ENCODE results near the gene PREB. TPM values are rescaled to one million over a fixed set of nuclear protein-coding genes. Genes with fewer than 3 reads are reported as not detected.
"Not testable (repeated sequence)": the region's sequence is repeated elsewhere in the genome, so short reads cannot be mapped to it uniquely, and the experiment has no call there.

PREB gene
- total and polyA plus RNA-seq, 2 of the 13 experiments (the other 11 are each of a cell fraction or from before 2014, with no cell fraction given) = 112 to 192 TPM

- DNase-seq (ENCODE audit: low spot score); H3K36me3 ChIP-seq (replicated peaks in 1 of 2; ENCODE audit: control insufficient read depth in 1 of 2, insufficient read depth in 2 of 2, low read length in 2 of 2); H3K9me3 ChIP-seq (ENCODE audit: low read length); H2AFZ ChIP-seq (ENCODE audit: low read length); FAIRE-seq; H3K4me2 ChIP-seq (ENCODE audit: low read depth, low read length); BruUV-seq (replicated peaks); H3K27me3 ChIP-seq (ENCODE audit: control insufficient read depth in 1 of 2, insufficient read depth in 2 of 2, low read length in 2 of 2); ATAC-seq; H3K9ac ChIP-seq (ENCODE audit: insufficient read depth, low read depth, low read length); intact Hi-C loops (cut with micrococcal nuclease; ENCODE audit: unreplicated experiment); CTCF ChIA-PET (ENCODE audit: low intra/inter-chr PET ratio, low total read pairs); H3K27ac ChIP-seq (ENCODE audit: extremely low read length, insufficient read depth, low read length); H3K4me3 ChIP-seq (replicated peaks in 1 of 3; ENCODE audit: insufficient read depth in 1 of 3, low read depth in 2 of 3, low read length in 3 of 3); H3K79me2 ChIP-seq (ENCODE audit: insufficient read depth, low read length); in situ Hi-C loops (cut with HindIII; ENCODE audit: extremely low pct_ligation_motif_present, low pct_unique_long_range_greater_than_20kb); H4K20me1 ChIP-seq (ENCODE audit: insufficient read depth, low read length): not testable (repeated sequence)
- peaks cover 13% of the 10 kb centered on the region; the same call in 1 of the 2 replicates for H3K4me1 ChIP-seq (ENCODE audit: insufficient read depth, low read length)
- POLR2A ChIA-PET = interaction anchor here (1.1 to 1.5 kb wide), 3 partner anchors 15 to 23 kb away, joined by 3 read pairs; no protein-coding TSS in a partner anchor
- 86% methylated on average over 24 of the region's 24 CpGs for WGBS (ENCODE audit: low lambda C conversion rate)
- peak; percentile 65 for TF ChIP-seq NFYB (CRISPR knock-in tag; IDR thresholded peaks at IDR 0.05)
- TF ChIP-seq NFYC (CRISPR knock-in tag; IDR thresholded peaks at IDR 0.05) = 0 out of 2 replicates have a peak, but pooled peaks have one; percentile 53
Observed at GRCh38 chr2:27110603-27111352, 23.7 kb downstream of the PREB start.

GRCh38 chr2:27109083-27109482 is 25.4 kb downstream of the PREB start:
- H3K36me3 ChIP-seq (replicated peaks in 1 of 2; ENCODE audit: control insufficient read depth in 1 of 2, insufficient read depth in 2 of 2, low read length in 2 of 2) = no peaks in the 10 kb centered on the region
- no peak overlapping the region for H2AFZ ChIP-seq (ENCODE audit: low read length)
- intact Hi-C loops (cut with micrococcal nuclease; ENCODE audit: unreplicated experiment) (no loop called here), in situ Hi-C loops (cut with HindIII; ENCODE audit: extremely low pct_ligation_motif_present, low pct_unique_long_range_greater_than_20kb) (no loop called here)
- no peaks in the 10 kb centered on the region for H3K4me1 ChIP-seq (ENCODE audit: insufficient read depth, low read length)
- 87% methylated on average over 3 of the region's 3 CpGs for WGBS (ENCODE audit: low lambda C conversion rate)
- H4K20me1 ChIP-seq (ENCODE audit: insufficient read depth, low read length) = no peaks in the 10 kb centered on the region
- no peak overlapping the region for H3K9ac ChIP-seq (ENCODE audit: insufficient read depth, low read depth, low read length)
- no peaks in the 10 kb centered on the region for H3K79me2 ChIP-seq (ENCODE audit: insufficient read depth, low read length)
- ChIA-PET CTCF (ENCODE audit: low intra/inter-chr PET ratio, low total read pairs) (no interaction called here), POLR2A (no interaction called here)
- H3K4me3 ChIP-seq (replicated peaks in 1 of 3; ENCODE audit: insufficient read depth in 1 of 3, low read depth in 2 of 3, low read length in 3 of 3) = no peak overlapping the region
- H3K4me2 ChIP-seq (ENCODE audit: low read depth, low read length) = no peak overlapping the region
- ATAC-seq = no peak
- no peak for FAIRE-seq
- no peak overlapping the region for H3K27ac ChIP-seq (ENCODE audit: extremely low read length, insufficient read depth, low read length)
- no TSS peak for BruUV-seq (replicated peaks)
- no peak for DNase-seq (ENCODE audit: low spot score)
- no peaks in the 10 kb centered on the region for H3K9me3 ChIP-seq (ENCODE audit: low read length)
- no peaks in the 10 kb centered on the region for H3K27me3 ChIP-seq (ENCODE audit: control insufficient read depth in 1 of 2, insufficient read depth in 2 of 2, low read length in 2 of 2)
- TF ChIP-seq TBX3 (IDR thresholded peaks at IDR 0.05; ENCODE audit: borderline replicate concordance) (no peak), ATM (IDR thresholded peaks at IDR 0.05; ENCODE audit: borderline replicate concordance) (no peak), ZNF530 (CRISPR knock-in tag; IDR thresholded peaks at IDR 0.05; ENCODE audit: low read depth) (no peak), ZBTB46 (CRISPR knock-in tag; IDR thresholded peaks at IDR 0.05; ENCODE audit: borderline replicate concordance) (no peak), NFIB (CRISPR knock-in tag; IDR thresholded peaks at IDR 0.05; ENCODE audit: borderline replicate concordance) (no peak), ZNF562 (CRISPR knock-in tag; IDR thresholded peaks at IDR 0.05; ENCODE audit: borderline replicate concordance) (no peak), STAG1 (CRISPR knock-in tag; IDR thresholded peaks at IDR 0.05) (no peak), HNF1B (CRISPR knock-in tag; IDR thresholded peaks at IDR 0.05) (no peak), FLYWCH1 (CRISPR knock-in tag; IDR thresholded peaks at IDR 0.05) (no peak), STAT6 (CRISPR knock-in tag; IDR thresholded peaks at IDR 0.05; ENCODE audit: borderline replicate concordance) (no peak)

Measured in HepG2 (cell line).